Thyroid gland (tissue), 4 donors: ENCODE measurements around the gene PCYT2. TPM values are rescaled to one million over a fixed set of nuclear protein-coding genes. Genes with fewer than 3 reads are reported as not detected.

Experiments used
- DNase-seq, 2 donors: peaks; one replicate each; pipeline ENCODE4 v3.0.0-alpha.2; 2019
- H3K27ac ChIP-seq, 3 donors: fragments of 200-600 bp; sonication (generic); 1 replicate in 2 of 3; 2 replicates in 1 of 3; pipeline ENCODE4 v1.5.1; 2016 to 2019; ENCODE audit warnings: mild to moderate bottlenecking in 1 of 3, moderate library complexity in 1 of 3
- H3K27me3 ChIP-seq: fragments of 200-600 bp; sonication (generic); one replicate; pipeline ENCODE4 v1.5.1; 2019
- H3K36me3 ChIP-seq, 2 donors: fragments of 200-600 bp; sonication (generic); one replicate each; pipeline ENCODE4 v1.5.1; 2016 to 2019
- H3K4me1 ChIP-seq, 2 donors: fragments of 200-600 bp; sonication (generic); one replicate each; pipeline ENCODE4 v1.5.1; 2017 to 2019
- H3K4me3 ChIP-seq, 3 donors: fragments of 200-600 bp; sonication (generic); replicated peaks in 1 of 3; 1 replicate in 2 of 3; 2 replicates in 1 of 3; pipeline ENCODE4 v1.5.1; 2016; ENCODE audit warnings: mild to moderate bottlenecking in 1 of 3
- H3K9me3 ChIP-seq: fragments of 200-600 bp; sonication (generic); one replicate; pipeline ENCODE4 v1.5.1; 2017
- CTCF ChIP-seq, 6 experiments: fragments of 200-600 bp in 3 of 6; fragments of 450-650 bp in 3 of 6; sonication (generic) in 3 of 6; IDR thresholded peaks; one replicate each; pipeline ENCODE4 v1.5.1; 2016 to 2019; ENCODE audit warnings: antibody characterized with exemption in 6 of 6, mild to moderate bottlenecking in 2 of 6, inconsistent platforms in 1 of 6, moderate library complexity in 1 of 6
- POLR2A ChIP-seq, 2 donors: fragments of 450-650 bp; IDR thresholded peaks; one replicate each; pipeline ENCODE4 v1.6.1; 2017; ENCODE audit warnings: antibody characterized with exemption in 2 of 2, mild to moderate bottlenecking in 2 of 2, moderate library complexity in 1 of 2
- WGBS, 2 donors: methylation state at CpG; one replicate each; pipeline ENCODE4 v1.1.5; 2017; 5-methylcytosine and 5-hydroxymethylcytosine counted together
- intact Hi-C: fragments of 100-400 bp; cut with DNase I; formaldehyde crosslinking; loops from one replicate; pipeline ENCODE4 v1.15.1; 2023
- total RNA-seq, 4 donors: library from RNA; depleted of rRNA; stranded (reverse); fragments of >200 nt; gene quantifications; one replicate each; pipeline ENCODE4 v1.2.3, GENCODE V29; 2016

PCYT2 gene
- total RNA-seq, 4 donors from 2014 or later = 30.4 to 36.5 (median 34.2) TPM

- Histone ChIP-seq H3K27me3 (no peaks in the 10 kb centered on the region), H3K4me1 (peaks cover 0 to 14% of the 10 kb centered on the region in 2 donors), H3K36me3 (peaks cover 14 to 17% of the 10 kb centered on the region in 2 donors), H3K27ac (no peak overlapping the region), H3K4me3 (peak overlapping the region in 1 of 3 donors; percentile 28), H3K9me3 (no peaks in the 10 kb centered on the region)
- 73 to 97% methylated on average over 4 to 14 of the region's 21 CpGs for WGBS, 2 donors
- TF ChIP-seq POLR2A (IDR thresholded peaks at IDR 0.05) (no peak), CTCF (IDR thresholded peaks at IDR 0.05) (no peak)
- DNase-seq = no peak
- intact Hi-C loops = no loop called here
These were observed 9.8 kb downstream of the PCYT2 start for GRCh38 chr17:81901167-81902022.

GRCh38 chr17:81900181-81900820 is 10.9 kb downstream of the PCYT2 start:
- peaks cover 0 to 14% of the 10 kb centered on the region in 2 donors for H3K4me1 ChIP-seq
- 80 to 85% methylated on average over 13 to 17 of the region's 18 CpGs for WGBS, 2 donors
- DNase-seq = no peak
- H3K4me3 ChIP-seq = no peak overlapping the region
- no peaks in the 10 kb centered on the region for H3K27me3 ChIP-seq
- no peaks in the 10 kb centered on the region for H3K9me3 ChIP-seq
- intact Hi-C loops = no loop called here
- H3K36me3 ChIP-seq = peaks cover 17 to 28% of the 10 kb centered on the region in 2 donors
- no peak overlapping the region for H3K27ac ChIP-seq
- no peak for TF ChIP-seq POLR2A (IDR thresholded peaks at IDR 0.05)
- TF ChIP-seq CTCF (IDR thresholded peaks at IDR 0.05) = no peak

- Histone ChIP-seq H3K27ac (no peak overlapping the region), H3K4me3 (no peak overlapping the region), H3K9me3 (no peaks in the 10 kb centered on the region), H3K27me3 (no peaks in the 10 kb centered on the region), H3K4me1 (peaks cover 0 to 14% of the 10 kb centered on the region in 2 donors), H3K36me3 (peaks cover 17 to 31% of the 10 kb centered on the region in 2 donors)
- TF ChIP-seq POLR2A (IDR thresholded peaks at IDR 0.05) (no peak), CTCF (IDR thresholded peaks at IDR 0.05) (no peak)
- intact Hi-C loops = no loop called here
- DNase-seq = no peak
- 92 to 95% methylated on average over 19 to 20 of the region's 22 CpGs for WGBS, 2 donors
These were observed 11.6 kb downstream of the PCYT2 start for GRCh38 chr17:81899514-81900166.

- H3K27ac ChIP-seq = no peak overlapping the region
- no peak overlapping the region for H3K4me3 ChIP-seq
- H3K9me3 ChIP-seq = no peaks in the 10 kb centered on the region
- H3K36me3 ChIP-seq = peaks cover 17 to 31% of the 10 kb centered on the region in 2 donors
- intact Hi-C loops = no loop called here
- DNase-seq = no peak
- WGBS, 2 donors = 71 to 95% methylated on average over 1 to 8 of the region's 9 CpGs
- no peak for TF ChIP-seq POLR2A (IDR thresholded peaks at IDR 0.05)
- no peak for TF ChIP-seq CTCF (IDR thresholded peaks at IDR 0.05)
- peaks cover 0 to 14% of the 10 kb centered on the region in 2 donors for H3K4me1 ChIP-seq
- no peaks in the 10 kb centered on the region for H3K27me3 ChIP-seq
These were observed 12.3 kb downstream of the PCYT2 start for GRCh38 chr17:81898885-81899284.
